Endothelial cell of umbilical vein (primary cell): ENCODE data around the gene PLEKHM2. TPM values are rescaled to one million over a fixed set of nuclear protein-coding genes. Genes with fewer than 3 reads are reported as not detected.

Experiments used
- BruUV-seq: library from RNA; stranded (reverse); fragments of 400-500 nt; replicated peaks from 2 replicates; lab custom pipeline; 2021; lab: Mats Ljungman, UMichigan
- CTCF ChIA-PET: fragments of 300-600, 350-600 bp; sonication (Branson Sonifier 250); formaldehyde crosslinking; loops from one replicate; lab custom pipeline; 2021; ENCODE audit warnings: antibody characterized with exemption, inconsistent platforms; lab: Charles Lee
- POLR2A ChIA-PET: fragments of 300-600, 350-600 bp; sonication (Branson Sonifier 250); formaldehyde crosslinking; loops from one replicate; lab custom pipeline; 2021; ENCODE audit warnings: antibody characterized with exemption, inconsistent platforms; lab: Charles Lee
- DNase-seq: peaks from one replicate; pipeline ENCODE4 v3.0.0-alpha.2; 2011; ENCODE audit warnings: low read depth, low spot score
- FAIRE-seq: peaks from 2 replicates; lab custom pipeline; 2011; peaks lifted over from hg19 to GRCh38; lab: Jason Lieb, UNC
- H2AFZ ChIP-seq: 2 replicates; pipeline ENCODE4 v1.6.0; 2012; ENCODE audit warnings: low read depth, low read length, control low read depth, inconsistent platforms
- H3K27ac ChIP-seq: 2 replicates; pipeline ENCODE4 v1.5.1; 2011; ENCODE audit warnings: low read depth, mild to moderate bottlenecking, control low read depth, low read length, moderate library complexity; ENCODE audit not compliant: insufficient read depth
- H3K27me3 ChIP-seq, 2 experiments: 2 replicates each; pipeline versions ENCODE4 v1.6.0 to v1.6.1; 2011; ENCODE audit warnings: low read length in 2 of 2, mixed read lengths in 1 of 2; ENCODE audit not compliant: control insufficient read depth in 2 of 2, insufficient read depth in 2 of 2
- H3K36me3 ChIP-seq, 2 experiments: 2 replicates in 1 of 2; 3 replicates in 1 of 2; pipeline ENCODE4 v1.5.1; 2011; ENCODE audit warnings: low read length in 2 of 2, mild to moderate bottlenecking in 1 of 2, moderate library complexity in 1 of 2; ENCODE audit not compliant: control insufficient read depth in 2 of 2, insufficient read depth in 2 of 2; ENCODE audit errors: extremely low read depth in 1 of 2
- H3K4me1 ChIP-seq: 3 replicates; pipeline ENCODE4 v1.5.1; 2011; ENCODE audit warnings: mild to moderate bottlenecking, low read length; ENCODE audit not compliant: control insufficient read depth, insufficient read depth; ENCODE audit errors: extremely low read depth
- H3K4me2 ChIP-seq: 2 replicates; pipeline ENCODE4 v1.6.1; 2011; ENCODE audit warnings: low read length, control low read depth, mixed read lengths; ENCODE audit not compliant: insufficient read depth
- H3K4me3 ChIP-seq, 3 experiments: fragments of 200-600 bp in 1 of 3; sonication (generic), shearing (Covaris generic) in 1 of 3; replicated peaks in 1 of 3; 2 replicates each; pipeline ENCODE4 v1.5.1; 2011 to 2016; ENCODE audit warnings: control low read depth in 3 of 3, low read length in 3 of 3, mild to moderate bottlenecking in 2 of 3, inconsistent platforms in 1 of 3, low read depth in 1 of 3, moderate library complexity in 1 of 3; ENCODE audit not compliant: insufficient read depth in 1 of 3
- H3K79me2 ChIP-seq: 2 replicates; pipeline ENCODE4 v1.6.0; 2012; ENCODE audit warnings: low read length, inconsistent platforms; ENCODE audit not compliant: control insufficient read depth, insufficient read depth
- H3K9ac ChIP-seq: replicated peaks from 2 replicates; pipeline ENCODE3; 2011; ENCODE audit warnings: low read length, control low read depth; ENCODE audit not compliant: insufficient read depth; ENCODE audit errors: extremely low read depth
- H3K9me1 ChIP-seq: replicated peaks from 3 replicates; pipeline ENCODE4 v1.6.0; 2011; ENCODE audit warnings: mild to moderate bottlenecking, low read length; ENCODE audit not compliant: control insufficient read depth, insufficient read depth; ENCODE audit errors: extremely low read depth
- H3K9me3 ChIP-seq: replicated peaks from 2 replicates; pipeline ENCODE4 v1.5.1; 2012; ENCODE audit warnings: low read length, inconsistent platforms; ENCODE audit not compliant: control insufficient read depth, insufficient read depth
- H4K20me1 ChIP-seq: replicated peaks from 2 replicates; pipeline ENCODE3; 2011; ENCODE audit warnings: mild to moderate bottlenecking, low read length; ENCODE audit not compliant: control insufficient read depth, insufficient read depth; ENCODE audit errors: extremely low read depth
- EZH2 ChIP-seq: IDR thresholded peaks from 2 replicates; pipeline ENCODE4 v1.6.1; 2012; ENCODE audit warnings: borderline replicate concordance, low read depth, mild to moderate bottlenecking, moderate library complexity, low read length, inconsistent platforms; ENCODE audit not compliant: severe bottlenecking
- FOS ChIP-seq: IDR thresholded peaks from 2 replicates; pipeline ENCODE4 v1.6.1; 2011; ENCODE audit warnings: mild to moderate bottlenecking, low read length, moderate library complexity, borderline replicate concordance; ENCODE audit not compliant: insufficient read depth
- GATA2 ChIP-seq: IDR thresholded peaks from 2 replicates; pipeline ENCODE4 v1.7.0; 2011; ENCODE audit warnings: low read depth, mild to moderate bottlenecking, moderate library complexity, mixed read lengths, low read length; ENCODE audit not compliant: insufficient read length, insufficient read depth
- JUN ChIP-seq: IDR thresholded peaks from 2 replicates; pipeline ENCODE4 v1.6.1; 2011; ENCODE audit warnings: borderline replicate concordance, low read depth; ENCODE audit not compliant: insufficient read length, insufficient read depth
- MYC ChIP-seq: IDR thresholded peaks from one replicate; pipeline ENCODE4 v1.6.1; 2011; ENCODE audit warnings: mild to moderate bottlenecking, low read depth, low read length
- POLR2A ChIP-seq: IDR thresholded peaks from 2 replicates; pipeline ENCODE4 v1.6.1; 2012; ENCODE audit warnings: low read depth, mild to moderate bottlenecking, control low read depth, low read length
- POLR2AphosphoS5 ChIP-seq: IDR thresholded peaks from 2 replicates; pipeline ENCODE4 v1.6.1; 2012; ENCODE audit warnings: low read depth, mild to moderate bottlenecking, control low read depth, low read length, moderate library complexity; ENCODE audit not compliant: insufficient read depth
- dilution Hi-C: fragments of 300-500 bp; cut with MboI; formaldehyde crosslinking; loops from one replicate; pipeline ENCODE4 v1.15.0; 2019; ENCODE audit warnings: low sequenced_read_pairs; ENCODE audit not compliant: extremely low pct_ligation_motif_present
- intact Hi-C: fragments of 100-400 bp; cut with micrococcal nuclease; formaldehyde crosslinking; loops from one replicate; pipeline ENCODE4 v1.10.0; 2022
- polyA plus RNA-seq, 4 experiments: library from polyadenylated mRNA; depleted of rRNA in 3 of 4; stranded (reverse) in 3 of 4; unstranded in 1 of 4; fragments of >200 nt; gene quantifications; 2 replicates each; pipeline versions ENCODE4 v1.2.1 to v1.2.3, GENCODE V29; 2011 to 2012; ENCODE audit warnings: missing spikeins in 1 of 4
- total RNA-seq: library from RNA; stranded (reverse); gene quantifications from 2 replicates; pipeline ENCODE4 v1.2.3, GENCODE V29; 2021
- TF ChIP-seq, protein P1 (sequence below): IDR thresholded peaks from 2 replicates; pipeline ENCODE4 v1.6.1; 2011; ENCODE audit not compliant: insufficient read depth, insufficient read length
- TF ChIP-seq, protein P2 (sequence below), 2 donors: IDR thresholded peaks; 1 replicate in 1 of 2; 2 replicates in 1 of 2; pipeline ENCODE4 v1.5.1; 2011; ENCODE audit warnings: low read length in 2 of 2, mild to moderate bottlenecking in 2 of 2, moderate library complexity in 2 of 2, control low read depth in 1 of 2, inconsistent platforms in 1 of 2, low read depth in 1 of 2; ENCODE audit not compliant: insufficient read depth in 1 of 2; ENCODE audit errors: extremely low read depth in 1 of 2

PLEKHM2 gene
- total and polyA plus RNA-seq, 2 donors (not counting 3 experiments of a cell fraction or from before 2014, with no cell fraction given): 60.6 to 67.5 TPM

DNA sequence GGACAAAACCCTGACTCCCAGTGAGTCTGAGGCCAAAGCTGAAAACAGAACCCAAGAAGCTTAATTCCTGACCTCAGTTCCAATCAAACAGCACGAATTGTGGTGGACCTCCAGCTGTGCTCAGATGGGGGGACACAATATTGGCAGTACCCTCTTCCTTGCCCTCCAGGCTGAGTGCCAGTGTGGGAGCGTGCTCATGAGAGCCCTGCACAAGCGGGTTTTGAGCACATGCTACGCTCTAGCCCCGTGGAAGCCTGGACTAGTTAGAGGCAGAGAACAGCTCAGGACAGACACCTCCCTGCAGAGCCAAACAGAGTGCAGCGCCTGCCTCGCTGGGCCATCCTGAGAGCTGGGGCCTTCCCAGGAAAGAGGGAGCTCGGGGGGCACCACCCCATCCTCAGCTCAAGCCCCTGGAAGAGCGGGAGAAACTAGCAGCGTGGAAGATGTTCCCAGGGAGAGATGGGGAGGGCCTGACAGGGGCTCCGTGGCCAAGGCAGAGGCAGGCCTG, 49.2 kb downstream of the PLEKHM2 start:
- Histone ChIP-seq H4K20me1 (no peaks in the 10 kb centered on the region), H2AFZ (no peak overlapping the region), H3K9me3 (no peaks in the 10 kb centered on the region), H3K27me3 (no peaks in the 10 kb centered on the region), H3K4me3 (no peak overlapping the region), H3K79me2 (no peaks in the 10 kb centered on the region), H3K36me3 (peaks cover 2 to 45% of the 10 kb centered on the region in 2 experiments), H3K27ac (no peak overlapping the region), H3K4me1 (no peaks in the 10 kb centered on the region), H3K9ac (no peak overlapping the region), H3K9me1 (no peaks in the 10 kb centered on the region), H3K4me2 (no peak overlapping the region)
- ChIA-PET CTCF (no interaction called here), POLR2A (no interaction called here)
- FAIRE-seq (no peak), DNase-seq (no peak)
- no peak for TF ChIP-seq JUN
- TF ChIP-seq, protein P1, sequence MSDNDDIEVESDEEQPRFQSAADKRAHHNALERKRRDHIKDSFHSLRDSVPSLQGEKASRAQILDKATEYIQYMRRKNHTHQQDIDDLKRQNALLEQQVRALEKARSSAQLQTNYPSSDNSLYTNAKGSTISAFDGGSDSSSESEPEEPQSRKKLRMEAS: no peak
- no peak for TF ChIP-seq POLR2AphosphoS5
- TF ChIP-seq POLR2A: no peak
- TF ChIP-seq EZH2: no peak
- TF ChIP-seq MYC: no peak
- TF ChIP-seq GATA2: no peak
- TF ChIP-seq, protein P2, sequence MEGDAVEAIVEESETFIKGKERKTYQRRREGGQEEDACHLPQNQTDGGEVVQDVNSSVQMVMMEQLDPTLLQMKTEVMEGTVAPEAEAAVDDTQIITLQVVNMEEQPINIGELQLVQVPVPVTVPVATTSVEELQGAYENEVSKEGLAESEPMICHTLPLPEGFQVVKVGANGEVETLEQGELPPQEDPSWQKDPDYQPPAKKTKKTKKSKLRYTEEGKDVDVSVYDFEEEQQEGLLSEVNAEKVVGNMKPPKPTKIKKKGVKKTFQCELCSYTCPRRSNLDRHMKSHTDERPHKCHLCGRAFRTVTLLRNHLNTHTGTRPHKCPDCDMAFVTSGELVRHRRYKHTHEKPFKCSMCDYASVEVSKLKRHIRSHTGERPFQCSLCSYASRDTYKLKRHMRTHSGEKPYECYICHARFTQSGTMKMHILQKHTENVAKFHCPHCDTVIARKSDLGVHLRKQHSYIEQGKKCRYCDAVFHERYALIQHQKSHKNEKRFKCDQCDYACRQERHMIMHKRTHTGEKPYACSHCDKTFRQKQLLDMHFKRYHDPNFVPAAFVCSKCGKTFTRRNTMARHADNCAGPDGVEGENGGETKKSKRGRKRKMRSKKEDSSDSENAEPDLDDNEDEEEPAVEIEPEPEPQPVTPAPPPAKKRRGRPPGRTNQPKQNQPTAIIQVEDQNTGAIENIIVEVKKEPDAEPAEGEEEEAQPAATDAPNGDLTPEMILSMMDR (IDR thresholded peaks at IDR 0.05; ENCODE audit: extremely low read depth in 1 of 2, insufficient read depth in 1 of 2, low read depth in 1 of 2, low read length in 2 of 2): no peak
- no peak for TF ChIP-seq FOS
- dilution Hi-C loops (no loop called here), intact Hi-C loops (no loop called here)
- no TSS peak for BruUV-seq
